ENCODE data around the gene LRRN2. TPM values are rescaled to one million over a fixed set of nuclear protein-coding genes. Genes with fewer than 3 reads are reported as not detected.

LRRN2 gene
- total and polyA plus RNA-seq, 2 of the 8 experiments (the other 6 are each of a cell fraction or from before 2014, with no cell fraction given) = 1.8 to 2.3 TPM

GRCh38 chr1:204579681-204580080 lies 105.9 kb downstream of the LRRN2 start:
- no peak overlapping the region for H3K14ac ChIP-seq (ENCODE audit: insufficient read length)

More at GRCh38 chr1:204579681-204580080, 105.9 kb downstream of the LRRN2 start:
- Histone ChIP-seq H3K4ac (replicated peaks; ENCODE audit: insufficient read length, low read depth, low read length) (no peak overlapping the region), H2AK5ac (ENCODE audit: low read depth, low read length) (no peak overlapping the region), H2BK120ac (replicated peaks; ENCODE audit: low read depth, low read length) (no peak overlapping the region), H2BK20ac (ENCODE audit: low read length) (no peak overlapping the region), H4K20me1 (replicated peaks in 1 of 2; ENCODE audit: control insufficient read depth in 1 of 2, insufficient read depth in 2 of 2, low read length in 2 of 2) (peaks cover 0 to 4% of the 10 kb centered on the region in 2 experiments), H2BK15ac (ENCODE audit: low read length) (no peak overlapping the region), H3K23me2 (ENCODE audit: low read depth, low read length) (no peaks in the 10 kb centered on the region), H3K36me3 (ENCODE audit: control insufficient read depth in 2 of 4, insufficient read depth in 4 of 4, low read length in 3 of 4) (no peaks in the 10 kb centered on the region), H3K4me2 (ENCODE audit: insufficient read depth in 1 of 2, low read depth in 2 of 2, low read length in 2 of 2) (peak overlapping the region; percentile 18 to 43; a peak in 1 of 4 replicates), H3K27ac (ENCODE audit: low read depth, low read length) (no peak overlapping the region), H3K18ac (ENCODE audit: extremely low read depth, low read length) (no peak overlapping the region), H3K27me3 (replicated peaks in 1 of 4; ENCODE audit: control insufficient read depth in 3 of 4, extremely low read depth in 1 of 4, insufficient read depth in 3 of 4, low read length in 3 of 4) (peaks cover 0 to 12% (median 4%) of the 10 kb centered on the region in 4 experiments; a peak in 3 of 7 replicates), H4K8ac (ENCODE audit: extremely low read depth, insufficient read depth, low read length) (no peak overlapping the region), H3K79me1 (ENCODE audit: low read depth, low read length) (no peaks in the 10 kb centered on the region), H4K91ac (replicated peaks; ENCODE audit: insufficient read length, low read length) (no peak overlapping the region), H2AFZ (ENCODE audit: low read length) (no peak overlapping the region), H2BK12ac (ENCODE audit: low read depth, low read length) (0 out of 2 replicates have a peak overlapping the region, but pooled peaks have one; percentile 46), H3K79me2 (ENCODE audit: control insufficient read depth in 1 of 2, insufficient read depth in 2 of 2, low read length in 2 of 2) (no peaks in the 10 kb centered on the region), H3K4me3 (ENCODE audit: extremely low read depth in 1 of 4, insufficient read depth in 2 of 4, low read depth in 3 of 4, low read length in 4 of 4) (no peak overlapping the region), H3K56ac (replicated peaks; ENCODE audit: insufficient read length, low read depth, low read length) (no peak overlapping the region), H3K9ac (replicated peaks in 1 of 4; ENCODE audit: extremely low read depth in 1 of 4, low read depth in 3 of 4, low read length in 3 of 4) (no peak overlapping the region), H2BK5ac (ENCODE audit: low read depth, low read length) (no peak overlapping the region), H3K23ac (ENCODE audit: insufficient read length) (no peak overlapping the region), H3K4me1 (replicated peaks in 1 of 4; ENCODE audit: control insufficient read depth in 3 of 4, insufficient read depth in 4 of 4, low read length in 3 of 4) (peaks cover 14 to 37% (median 26%) of the 10 kb centered on the region in 4 experiments), H4K5ac (ENCODE audit: insufficient read length, low read depth, low read length) (no peak overlapping the region), H3K9me3 (ENCODE audit: insufficient read depth in 2 of 2, low read depth in 1 of 2, low read length in 1 of 2) (no peaks in the 10 kb centered on the region)
- CTCF ChIA-PET (ENCODE audit: partially characterized antibody) = interaction anchor here (0.7 to 28.0 kb wide), 11 partner anchors 8 to 317 kb away, joined by 3 to 397 read pairs (median 5); no protein-coding TSS in a partner anchor
- DNase-seq (ENCODE audit: low read depth in 1 of 2, low spot score in 2 of 2) (no peak), FAIRE-seq (no peak)
- POLR2A ChIA-PET (ENCODE audit: partially characterized antibody) = interaction anchor here (0.7 to 1.3 kb wide), 3 partner anchors 11 to 59 kb away, joined by 4 to 5 read pairs (median 4); no protein-coding TSS in a partner anchor
- WGBS, 2 experiments (ENCODE audit: extremely low coverage in 1 of 2, insufficient coverage in 1 of 2, insufficient read length in 1 of 2, insufficient replicate concordance in 2 of 2, low coverage in 1 of 2, low lambda C conversion rate in 2 of 2, missing lambda C conversion rate in 1 of 2) = 72% methylated on average over 6 of the region's 6 CpGs; no CpG with 5 or more reads in 1 of the 2 experiments
- TF ChIP-seq CTBP2 (IDR thresholded peaks at IDR 0.05; ENCODE audit: borderline replicate concordance, insufficient read depth, insufficient read length, low read length) = no peak
- TF ChIP-seq CHD2 (IDR thresholded peaks at IDR 0.05; ENCODE audit: low read length) = no peak
